ENCODE data around the gene AGT. TPM values are rescaled to one million over a fixed set of nuclear protein-coding genes. Genes with fewer than 3 reads are reported as not detected.

AGT gene
- polyA plus RNA-seq, 1 donor (not counting 4 experiments of a cell fraction or from before 2014, with no cell fraction given) = not detected

DNA sequence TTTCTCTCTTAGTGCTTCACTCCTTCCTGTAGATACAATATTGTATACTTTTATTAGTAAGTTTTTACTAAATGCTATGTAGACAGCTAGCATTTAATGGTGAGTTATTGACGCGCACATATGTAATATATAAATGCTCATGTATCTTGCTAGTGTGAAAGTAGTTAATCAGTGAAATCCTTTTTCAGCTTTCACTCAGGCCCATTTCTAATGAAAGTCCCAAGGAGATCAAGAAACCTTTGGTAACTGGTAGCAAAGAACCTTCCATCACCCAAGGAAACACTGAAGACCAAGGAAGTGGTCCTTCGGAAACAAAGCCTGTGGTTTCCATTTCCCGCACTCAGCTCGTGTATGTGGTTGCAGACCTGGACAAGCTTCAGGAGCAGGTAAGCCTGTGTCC, 27.2 kb downstream of the AGT start:
- no peak for TF ChIP-seq EZH2 (IDR thresholded peaks at IDR 0.05; ENCODE audit: low read length)
- TF ChIP-seq, protein P1, sequence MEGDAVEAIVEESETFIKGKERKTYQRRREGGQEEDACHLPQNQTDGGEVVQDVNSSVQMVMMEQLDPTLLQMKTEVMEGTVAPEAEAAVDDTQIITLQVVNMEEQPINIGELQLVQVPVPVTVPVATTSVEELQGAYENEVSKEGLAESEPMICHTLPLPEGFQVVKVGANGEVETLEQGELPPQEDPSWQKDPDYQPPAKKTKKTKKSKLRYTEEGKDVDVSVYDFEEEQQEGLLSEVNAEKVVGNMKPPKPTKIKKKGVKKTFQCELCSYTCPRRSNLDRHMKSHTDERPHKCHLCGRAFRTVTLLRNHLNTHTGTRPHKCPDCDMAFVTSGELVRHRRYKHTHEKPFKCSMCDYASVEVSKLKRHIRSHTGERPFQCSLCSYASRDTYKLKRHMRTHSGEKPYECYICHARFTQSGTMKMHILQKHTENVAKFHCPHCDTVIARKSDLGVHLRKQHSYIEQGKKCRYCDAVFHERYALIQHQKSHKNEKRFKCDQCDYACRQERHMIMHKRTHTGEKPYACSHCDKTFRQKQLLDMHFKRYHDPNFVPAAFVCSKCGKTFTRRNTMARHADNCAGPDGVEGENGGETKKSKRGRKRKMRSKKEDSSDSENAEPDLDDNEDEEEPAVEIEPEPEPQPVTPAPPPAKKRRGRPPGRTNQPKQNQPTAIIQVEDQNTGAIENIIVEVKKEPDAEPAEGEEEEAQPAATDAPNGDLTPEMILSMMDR (optimal IDR thresholded peaks at IDR 0.05 in 1 of 3, IDR thresholded peaks at IDR 0.05 in 1 of 3, conservative IDR thresholded peaks at IDR 0.05 in 1 of 3; ENCODE audit: extremely low read depth in 1 of 3, insufficient read depth in 2 of 3, low read length in 3 of 3) = no peak
- no peak overlapping the region for H3K4me2 ChIP-seq (ENCODE audit: control insufficient read depth, extremely low read depth, insufficient read depth, low read depth, low read length)
- no peak overlapping the region for H3K9ac ChIP-seq (ENCODE audit: control insufficient read depth, extremely low read depth, insufficient read depth, low read length)
- no peaks in the 10 kb centered on the region for H3K9me1 ChIP-seq (ENCODE audit: control insufficient read depth, extremely low read depth, insufficient read depth, low read length)
- peaks cover 27% of the 10 kb centered on the region in 2 experiments for H3K36me3 ChIP-seq (ENCODE audit: control insufficient read depth in 2 of 2, extremely low read depth in 1 of 2, insufficient read depth in 2 of 2, low read length in 2 of 2)
- H2AFZ ChIP-seq (ENCODE audit: control insufficient read depth, low read length) = no peak overlapping the region
- no peaks in the 10 kb centered on the region for H3K27me3 ChIP-seq (ENCODE audit: control insufficient read depth, extremely low read depth, insufficient read depth, low read length)
- DNase-seq (ENCODE audit: low read depth, low spot score) (no peak), FAIRE-seq (no peak)
- no peak overlapping the region for H3K27ac ChIP-seq (ENCODE audit: control insufficient read depth, insufficient read depth, low read length)
- H4K20me1 ChIP-seq (ENCODE audit: control insufficient read depth, extremely low read depth, insufficient read depth, low read length) = no peaks in the 10 kb centered on the region
- H3K4me1 ChIP-seq (ENCODE audit: control insufficient read depth, extremely low read depth, insufficient read depth, low read length) = peaks cover 11% of the 10 kb centered on the region
- H3K4me3 ChIP-seq (ENCODE audit: control insufficient read depth in 2 of 3, extremely low read depth in 1 of 3, insufficient read depth in 2 of 3, low read depth in 1 of 3, low read length in 3 of 3) = no peak overlapping the region
- dilution Hi-C loops (cut with MboI; ENCODE audit: extremely low pct_ligation_motif_present, low sequenced_read_pairs) = no loop called here
- no peaks in the 10 kb centered on the region for H3K9me3 ChIP-seq (ENCODE audit: control insufficient read depth, low read depth, low read length)
- H3K79me2 ChIP-seq (ENCODE audit: control insufficient read depth, insufficient read depth, low read length) = no peaks in the 10 kb centered on the region

DNA sequence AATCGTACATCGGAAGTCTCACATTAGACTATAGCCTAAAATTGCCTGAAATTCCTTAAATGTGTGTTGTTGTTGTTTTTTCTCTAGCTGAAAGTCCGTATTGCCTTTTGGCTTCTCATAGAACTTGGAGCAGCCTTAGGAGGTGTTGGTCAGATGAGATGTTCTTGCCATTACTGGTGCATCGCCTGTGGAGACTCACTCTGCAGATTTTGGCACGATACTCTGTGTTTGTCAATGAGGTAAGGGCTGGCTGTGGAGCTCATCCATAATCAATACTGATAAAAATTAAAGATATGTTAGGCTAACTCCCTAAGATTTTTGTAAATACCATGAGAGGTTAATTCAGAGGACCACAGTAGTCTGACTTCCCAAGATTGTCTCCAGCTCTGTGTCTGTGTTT, 28.9 kb downstream of the AGT start:
- DNase-seq (ENCODE audit: low read depth, low spot score) (no peak), FAIRE-seq (no peak)
- TF ChIP-seq, protein P1 (optimal IDR thresholded peaks at IDR 0.05 in 1 of 3, IDR thresholded peaks at IDR 0.05 in 1 of 3, conservative IDR thresholded peaks at IDR 0.05 in 1 of 3; ENCODE audit: extremely low read depth in 1 of 3, insufficient read depth in 2 of 3, low read length in 3 of 3) = no peak
- no peak for TF ChIP-seq EZH2 (IDR thresholded peaks at IDR 0.05; ENCODE audit: low read length)
- Histone ChIP-seq H3K79me2 (ENCODE audit: control insufficient read depth, insufficient read depth, low read length) (no peaks in the 10 kb centered on the region), H3K4me2 (ENCODE audit: control insufficient read depth, extremely low read depth, insufficient read depth, low read depth, low read length) (no peak overlapping the region), H3K4me1 (ENCODE audit: control insufficient read depth, extremely low read depth, insufficient read depth, low read length) (peaks cover 15% of the 10 kb centered on the region), H3K27me3 (ENCODE audit: control insufficient read depth, extremely low read depth, insufficient read depth, low read length) (no peaks in the 10 kb centered on the region), H3K27ac (ENCODE audit: control insufficient read depth, insufficient read depth, low read length) (no peak overlapping the region), H2AFZ (ENCODE audit: control insufficient read depth, low read length) (no peak overlapping the region), H4K20me1 (ENCODE audit: control insufficient read depth, extremely low read depth, insufficient read depth, low read length) (no peaks in the 10 kb centered on the region), H3K9ac (ENCODE audit: control insufficient read depth, extremely low read depth, insufficient read depth, low read length) (no peak overlapping the region), H3K4me3 (ENCODE audit: control insufficient read depth in 2 of 3, extremely low read depth in 1 of 3, insufficient read depth in 2 of 3, low read depth in 1 of 3, low read length in 3 of 3) (no peak overlapping the region), H3K9me1 (ENCODE audit: control insufficient read depth, extremely low read depth, insufficient read depth, low read length) (no peaks in the 10 kb centered on the region), H3K9me3 (ENCODE audit: control insufficient read depth, low read depth, low read length) (no peaks in the 10 kb centered on the region), H3K36me3 (ENCODE audit: control insufficient read depth in 2 of 2, extremely low read depth in 1 of 2, insufficient read depth in 2 of 2, low read length in 2 of 2) (peaks cover 20% of the 10 kb centered on the region in 2 experiments)
- dilution Hi-C loops (cut with MboI; ENCODE audit: extremely low pct_ligation_motif_present, low sequenced_read_pairs) = no loop called here
